K562 (cell line): ENCODE results near the gene BAG1. TPM values are rescaled to one million over a fixed set of nuclear protein-coding genes. Genes with fewer than 3 reads are reported as not detected.

Source experiments
- ATF7 ChIP-seq: fragments of 450-650 bp; IDR thresholded peaks from 2 replicates; pipeline ENCODE4 v1.7.1; 2014; ENCODE audit warnings: mild to moderate bottlenecking, moderate library complexity
- CBFB ChIP-seq: sonication (generic); formaldehyde crosslinking; IDR thresholded peaks from 2 replicates; pipeline ENCODE4 v1.4.0; 2020; ENCODE audit warnings: mild to moderate bottlenecking, missing genetic modification reagents
- E2F6 ChIP-seq, 2 experiments: IDR thresholded peaks; 2 replicates each; pipeline ENCODE4 v1.6.1; 2011; ENCODE audit warnings: borderline replicate concordance in 1 of 2, control low read depth in 1 of 2, low read depth in 1 of 2, low read length in 1 of 2, mild to moderate bottlenecking in 1 of 2, mixed read lengths in 1 of 2, moderate library complexity in 1 of 2; ENCODE audit not compliant: insufficient read depth in 1 of 2, insufficient read length in 1 of 2, poor library complexity in 1 of 2, severe bottlenecking in 1 of 2; ENCODE audit errors: extremely low read depth in 1 of 2
- EGR1 ChIP-seq: fragments of 450-650 bp; conservative IDR thresholded peaks from 2 replicates; pipeline ENCODE4 v1.6.1; 2017; ENCODE audit warnings: mild to moderate bottlenecking
- GATAD2B ChIP-seq: fragments of 450-650 bp; IDR thresholded peaks from 2 replicates; pipeline ENCODE4 v1.6.1; 2017; ENCODE audit warnings: mild to moderate bottlenecking, borderline replicate concordance
- HOXB6 ChIP-seq: fragments of 250-450 bp; sonication (Bioruptor Pico); IDR thresholded peaks from 2 replicates; pipeline ENCODE4 v1.5.1; 2022; ENCODE audit warnings: mild to moderate bottlenecking, borderline replicate concordance
- KAT7 ChIP-seq: sonication (generic); formaldehyde crosslinking; IDR thresholded peaks from 2 replicates; pipeline ENCODE4 v1.8.0; 2022; ENCODE audit warnings: missing genetic modification reagents, mild to moderate bottlenecking, borderline replicate concordance
- KDM5B ChIP-seq: fragments of 200-600 bp; sonication (generic); IDR thresholded peaks from 2 replicates; pipeline ENCODE4 v1.6.1; 2012; ENCODE audit warnings: low read depth, mild to moderate bottlenecking, moderate library complexity, low read length, control low read depth, inconsistent platforms; ENCODE audit not compliant: insufficient replicate concordance
- L3MBTL2 ChIP-seq: fragments of 450-650 bp; IDR thresholded peaks from 2 replicates; pipeline ENCODE4 v1.6.1; 2016; ENCODE audit warnings: mild to moderate bottlenecking, moderate library complexity
- LEF1 ChIP-seq: fragments of 450-650 bp; IDR thresholded peaks from 2 replicates; pipeline ENCODE4 v1.6.1; 2016; ENCODE audit warnings: mild to moderate bottlenecking
- MEF2D ChIP-seq: conservative IDR thresholded peaks from 2 replicates; pipeline ENCODE4 v1.6.1; 2016; ENCODE audit warnings: low read depth, missing genetic modification characterization, missing compliant biosample characterization
- MEIS2 ChIP-seq: fragments of 450-650 bp; IDR thresholded peaks from 2 replicates; pipeline ENCODE4 v1.6.1; 2014; ENCODE audit warnings: mild to moderate bottlenecking; ENCODE audit not compliant: partially characterized antibody
- MTF1 ChIP-seq: fragments of 250-450 bp; sonication (Bioruptor Pico); IDR thresholded peaks from 2 replicates; pipeline ENCODE4 v1.9.0; 2021; ENCODE audit warnings: moderate library complexity, mild to moderate bottlenecking, inconsistent platforms, borderline replicate concordance
- NRF1 ChIP-seq, 2 experiments: fragments of 450-650 bp; IDR thresholded peaks in 1 of 2; conservative IDR thresholded peaks in 1 of 2; 2 replicates each; pipeline ENCODE4 v1.6.1; 2014; ENCODE audit warnings: mild to moderate bottlenecking in 2 of 2
- SAFB ChIP-seq: fragments of 200-400 bp; formaldehyde crosslinking; IDR thresholded peaks from 2 replicates; pipeline ENCODE4 v1.6.1; 2017; ENCODE audit warnings: low read depth, low read length, borderline replicate concordance
- SAP30 ChIP-seq: fragments of 200-600 bp; sonication (generic); IDR thresholded peaks from 2 replicates; pipeline ENCODE4 v1.6.1; 2012; ENCODE audit warnings: borderline replicate concordance, low read depth, mild to moderate bottlenecking, moderate library complexity, low read length, control low read depth, inconsistent platforms; ENCODE audit not compliant: insufficient read depth, poor library complexity, severe bottlenecking
- THRB ChIP-seq: fragments of 450-650 bp; formaldehyde crosslinking; conservative IDR thresholded peaks from 2 replicates; pipeline ENCODE4 v1.4.0; 2022; ENCODE audit warnings: mild to moderate bottlenecking, missing genetic modification characterization
- ZNF311 ChIP-seq: fragments of 250-450 bp; sonication (Bioruptor Pico); IDR thresholded peaks from 2 replicates; pipeline ENCODE4 v1.4.0; 2020; ENCODE audit warnings: mild to moderate bottlenecking, moderate library complexity
- ZNF778 ChIP-seq: fragments of 450-650 bp; formaldehyde crosslinking; IDR thresholded peaks from 2 replicates; pipeline ENCODE4 v1.4.0; 2020; ENCODE audit warnings: mild to moderate bottlenecking, moderate library complexity
- ZNF79 ChIP-seq: fragments of 250-450 bp; sonication (Bioruptor Pico); IDR thresholded peaks from 2 replicates; pipeline ENCODE4 v1.4.0; 2020; ENCODE audit warnings: low read depth, mild to moderate bottlenecking, moderate library complexity
- polyA plus RNA-seq, 8 experiments: library from polyadenylated mRNA; depleted of rRNA in 4 of 8; stranded (reverse) in 5 of 8; unstranded in 3 of 8; fragments of >200 nt; fragmentation: Nextera tagmentation in 2 of 8; fragmentation: Illumina TruSeq in 1 of 8; extraction: Ambion mirVana in 2 of 8; extraction: Trizol in 1 of 8; gene quantifications; 2 replicates each; pipeline versions ENCODE4 v1.2.1 to v1.2.3, GENCODE V29; 2011 to 2014; ENCODE audit warnings: inconsistent platforms in 1 of 8, missing spikeins in 1 of 8
- total RNA-seq, 7 experiments: library from RNA; depleted of rRNA in 6 of 7; stranded (reverse); fragments of >200 nt in 6 of 7; fragmentation: Illumina TruSeq in 2 of 7; extraction: Trizol in 2 of 7; gene quantifications; 2 replicates each; pipeline versions ENCODE4 v1.2.1 to v1.2.3, GENCODE V29; 2011 to 2021; ENCODE audit warnings: low replicate concordance in 1 of 7

Gene BAG1
- total and polyA plus RNA-seq, 9 of the 15 experiments (the other 6 are each of a cell fraction or from before 2014, with no cell fraction given): 9.7 to 106 (median 56.9) TPM

GRCh38 chr9:33290247-33291030 lies 25.9 kb upstream of the BAG1 start, which contains the start of gene NFX1 (continued):
- no peak for TF ChIP-seq MTF1 (CRISPR knock-in tag)
- TF ChIP-seq SAFB: no peak
- no peak for TF ChIP-seq GATAD2B
- peak; percentile 77 for TF ChIP-seq KDM5B
- peak; percentile 81 for TF ChIP-seq MEIS2
- TF ChIP-seq ZNF778 (CRISPR knock-in tag): no peak
- peak; percentile 75 for TF ChIP-seq SAP30
- TF ChIP-seq E2F6 (IDR thresholded peaks at IDR 0.05; ENCODE audit: borderline replicate concordance in 1 of 2, extremely low read depth in 1 of 2, insufficient read depth in 1 of 2, insufficient read length in 1 of 2, low read depth in 1 of 2, low read length in 1 of 2, poor library complexity in 1 of 2, severe bottlenecking in 1 of 2): peak in 1 of 2 experiments; percentile 78
- peak; percentile 94 for TF ChIP-seq MEF2D (tag)
- peak; percentile 96 for TF ChIP-seq L3MBTL2
- no peak for TF ChIP-seq THRB (CRISPR knock-in tag)
- no peak for TF ChIP-seq HOXB6 (CRISPR knock-in tag)
- peak; percentile 95 to 96 for TF ChIP-seq NRF1 (conservative IDR thresholded peaks at IDR 0.05 in 1 of 2, IDR thresholded peaks at IDR 0.05 in 1 of 2)
- TF ChIP-seq CBFB (CRISPR knock-in tag): no peak
- TF ChIP-seq KAT7: peak; percentile 87; the same call in 1 of the 2 replicates
- no peak for TF ChIP-seq ZNF311 (CRISPR knock-in tag)
- peak; percentile 92 for TF ChIP-seq EGR1
- TF ChIP-seq ZNF79 (CRISPR knock-in tag): no peak
- TF ChIP-seq LEF1: peak; percentile 29; the same call in 1 of the 2 replicates
- TF ChIP-seq ATF7: peak; percentile 90
